Body of pancreas (tissue), 4 donors: ENCODE results near the gene DSE. TPM values are rescaled to one million over a fixed set of nuclear protein-coding genes. Genes with fewer than 3 reads are reported as not detected.

Experiments used
- ATAC-seq: fragments of 150-250 bp; one replicate; pipeline ENCODE4 v1.9.1; 2016
- DNase-seq, 4 donors: peaks; one replicate each; pipeline ENCODE4 v3.0.0-alpha.2; 2019
- H3K27ac ChIP-seq, 4 donors: fragments of 200-600 bp; sonication (generic); 1 replicate in 3 of 4; 2 replicates in 1 of 4; pipeline versions ENCODE4 v1.5.1 to v1.6.1; 2016 to 2019; ENCODE audit warnings: mild to moderate bottlenecking in 1 of 4, mixed read lengths in 1 of 4, moderate library complexity in 1 of 4
- H3K27me3 ChIP-seq, 2 donors: fragments of 200-600 bp; sonication (generic); one replicate each; pipeline ENCODE4 v1.6.0; 2016; ENCODE audit warnings: mild to moderate bottlenecking in 1 of 2
- H3K36me3 ChIP-seq, 2 donors: fragments of 200-600 bp; sonication (generic); replicated peaks in 1 of 2; 2 replicates each; pipeline ENCODE4 v1.5.1; 2016; ENCODE audit warnings: low read depth in 2 of 2; ENCODE audit not compliant: insufficient read depth in 1 of 2
- H3K4me1 ChIP-seq: fragments of 200-600 bp; sonication (generic); one replicate; pipeline ENCODE4 v1.6.0; 2016
- H3K4me3 ChIP-seq, 2 donors: fragments of 200-600 bp; sonication (generic); 1 replicate in 1 of 2; 2 replicates in 1 of 2; pipeline ENCODE4 v1.5.1; 2016 to 2019
- H3K9me3 ChIP-seq, 3 donors: fragments of 200-600 bp; sonication (generic); 1 replicate in 2 of 3; 2 replicates in 1 of 3; pipeline ENCODE4 v1.5.1; 2016
- POLR2A ChIP-seq, 3 donors: fragments of 450-650 bp; IDR thresholded peaks; one replicate each; pipeline ENCODE4 v1.6.1; 2016; ENCODE audit warnings: antibody characterized with exemption in 3 of 3, mild to moderate bottlenecking in 2 of 3
- WGBS, 2 donors: methylation state at CpG; one replicate each; pipeline ENCODE4 v1.1.5; 2017; 5-methylcytosine and 5-hydroxymethylcytosine counted together
- intact Hi-C: fragments of 100-400 bp; cut with DNase I; formaldehyde crosslinking; loops from one replicate; pipeline ENCODE4 v1.15.1; 2023
- total RNA-seq, 2 donors: library from RNA; depleted of rRNA; stranded (reverse); fragments of >200 nt; gene quantifications; one replicate each; pipeline ENCODE4 v1.1.0, GENCODE V29; 2016
- TF ChIP-seq, protein P1 (sequence below), 7 experiments: fragments of 450-650 bp in 4 of 7; fragments of 200-600 bp in 3 of 7; sonication (generic) in 3 of 7; IDR thresholded peaks; one replicate each; pipeline ENCODE4 v1.5.1; 2016 to 2019; ENCODE audit warnings: antibody characterized with exemption in 7 of 7

DSE gene
- total RNA-seq, 2 donors from 2014 or later, result 8.6 to 14.0 TPM

DNA sequence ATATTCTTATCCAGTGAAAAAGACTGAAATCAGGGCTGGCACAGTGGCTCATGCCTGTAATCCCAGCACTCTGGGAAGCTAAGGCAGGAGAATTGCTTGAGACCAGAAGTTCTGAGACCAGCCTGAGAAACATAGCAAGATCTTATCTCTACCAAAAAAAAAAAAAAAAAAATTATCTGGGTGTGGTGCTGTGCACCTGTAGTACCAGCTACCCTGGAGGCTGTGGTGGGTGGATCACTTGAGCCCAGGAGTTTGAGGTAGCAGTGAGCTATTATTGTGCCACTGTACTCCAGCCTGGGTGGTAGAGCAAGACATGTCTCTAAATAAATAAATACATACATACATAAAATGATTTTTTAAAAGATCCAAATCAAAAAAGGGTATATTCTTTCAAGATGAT, 96.8 kb downstream of the DSE start:
- Histone ChIP-seq H3K36me3 (no peaks in the 10 kb centered on the region), H3K4me3 (no peak overlapping the region), H3K27me3 (peaks cover 0 to 4% of the 10 kb centered on the region in 2 donors), H3K27ac (no peak overlapping the region), H3K9me3 (no peaks in the 10 kb centered on the region), H3K4me1 (peaks cover 2% of the 10 kb centered on the region)
- no peak for ATAC-seq
- intact Hi-C loops, result no loop called here
- no peak for DNase-seq
- TF ChIP-seq, protein P1, sequence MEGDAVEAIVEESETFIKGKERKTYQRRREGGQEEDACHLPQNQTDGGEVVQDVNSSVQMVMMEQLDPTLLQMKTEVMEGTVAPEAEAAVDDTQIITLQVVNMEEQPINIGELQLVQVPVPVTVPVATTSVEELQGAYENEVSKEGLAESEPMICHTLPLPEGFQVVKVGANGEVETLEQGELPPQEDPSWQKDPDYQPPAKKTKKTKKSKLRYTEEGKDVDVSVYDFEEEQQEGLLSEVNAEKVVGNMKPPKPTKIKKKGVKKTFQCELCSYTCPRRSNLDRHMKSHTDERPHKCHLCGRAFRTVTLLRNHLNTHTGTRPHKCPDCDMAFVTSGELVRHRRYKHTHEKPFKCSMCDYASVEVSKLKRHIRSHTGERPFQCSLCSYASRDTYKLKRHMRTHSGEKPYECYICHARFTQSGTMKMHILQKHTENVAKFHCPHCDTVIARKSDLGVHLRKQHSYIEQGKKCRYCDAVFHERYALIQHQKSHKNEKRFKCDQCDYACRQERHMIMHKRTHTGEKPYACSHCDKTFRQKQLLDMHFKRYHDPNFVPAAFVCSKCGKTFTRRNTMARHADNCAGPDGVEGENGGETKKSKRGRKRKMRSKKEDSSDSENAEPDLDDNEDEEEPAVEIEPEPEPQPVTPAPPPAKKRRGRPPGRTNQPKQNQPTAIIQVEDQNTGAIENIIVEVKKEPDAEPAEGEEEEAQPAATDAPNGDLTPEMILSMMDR (IDR thresholded peaks at IDR 0.05), result no peak
- TF ChIP-seq POLR2A (IDR thresholded peaks at IDR 0.05), result no peak

DNA sequence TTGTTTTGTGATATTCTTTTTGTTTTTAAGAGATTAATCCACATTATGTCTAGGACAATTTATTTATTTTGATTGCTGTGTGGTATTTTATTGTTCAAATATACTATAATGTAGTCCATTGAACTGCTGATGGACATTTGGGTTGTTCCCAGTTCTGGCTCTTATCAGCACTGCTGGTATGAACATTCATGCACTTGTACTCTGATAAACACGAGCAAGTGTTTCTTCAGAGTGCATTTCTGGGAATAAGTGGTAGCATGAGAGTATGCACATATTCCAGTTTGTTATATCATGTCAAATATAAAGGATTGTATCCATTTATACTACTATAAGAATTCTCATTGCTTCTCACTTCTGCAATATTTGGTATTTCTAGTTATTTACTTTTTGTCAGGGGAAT, 97.5 kb downstream of the DSE start:
- Histone ChIP-seq H3K9me3 (no peaks in the 10 kb centered on the region), H3K4me3 (no peak overlapping the region), H3K4me1 (no peaks in the 10 kb centered on the region), H3K27me3 (no peaks in the 10 kb centered on the region), H3K36me3 (no peaks in the 10 kb centered on the region), H3K27ac (no peak overlapping the region)
- ATAC-seq, result no peak
- no peak for DNase-seq
- TF ChIP-seq, protein P1 (IDR thresholded peaks at IDR 0.05), result no peak
- TF ChIP-seq POLR2A (IDR thresholded peaks at IDR 0.05), result no peak
- 11 to 18% methylated on average over 1 of the region's 1 CpG for WGBS, 2 donors
- intact Hi-C loops, result no loop called here

DNA sequence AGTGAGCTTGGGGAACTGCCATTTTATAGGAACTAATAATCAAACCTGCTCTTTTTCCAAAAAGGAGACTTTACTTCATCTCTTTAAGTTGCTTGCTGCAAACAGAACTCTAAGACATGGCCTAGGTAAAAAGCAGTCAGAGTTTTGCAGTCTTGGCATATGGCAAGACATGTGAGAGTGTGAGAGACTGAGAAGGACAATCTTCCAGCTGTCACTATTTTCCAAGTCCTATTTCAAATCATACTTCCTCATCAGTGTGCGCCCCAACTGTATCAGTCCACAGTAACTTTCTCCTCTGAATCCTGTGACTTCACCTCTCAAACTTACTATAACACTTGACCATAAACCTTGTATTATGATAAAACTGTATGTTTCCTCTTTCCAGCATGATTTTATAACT, 100.8 kb downstream of the DSE start:
- intact Hi-C loops, result no loop called here
- TF ChIP-seq, protein P1 (IDR thresholded peaks at IDR 0.05), result no peak
- TF ChIP-seq POLR2A (IDR thresholded peaks at IDR 0.05), result no peak
- 86% methylated on average over 1 of the region's 1 CpG for WGBS, 2 donors
- DNase-seq (no peak), ATAC-seq (no peak)
- Histone ChIP-seq H3K27me3 (no peaks in the 10 kb centered on the region), H3K4me1 (no peaks in the 10 kb centered on the region), H3K9me3 (no peaks in the 10 kb centered on the region), H3K27ac (no peak overlapping the region), H3K4me3 (no peak overlapping the region), H3K36me3 (no peaks in the 10 kb centered on the region)

DNA sequence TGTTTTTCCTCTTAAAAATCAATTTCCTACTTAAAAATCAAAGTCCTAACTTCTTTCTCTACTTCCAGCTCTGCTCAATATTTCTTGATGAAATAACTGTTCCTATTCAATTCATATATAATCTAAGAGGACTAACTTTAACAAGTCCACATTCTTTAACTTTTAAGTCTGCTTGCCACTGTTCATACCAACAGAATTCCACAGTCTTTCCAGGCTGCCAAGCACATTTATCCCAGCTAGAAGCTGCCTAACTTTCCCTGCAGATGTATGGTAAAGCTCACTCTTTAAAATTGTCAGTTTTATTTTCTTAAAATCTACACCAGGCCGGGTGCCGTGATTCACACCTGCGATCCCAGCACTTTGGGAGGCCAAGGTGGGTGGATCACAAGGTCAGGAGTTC, 102.0 kb downstream of the DSE start:
- Histone ChIP-seq H3K27ac (no peak overlapping the region), H3K9me3 (no peaks in the 10 kb centered on the region), H3K36me3 (no peaks in the 10 kb centered on the region), H3K4me1 (no peaks in the 10 kb centered on the region), H3K27me3 (no peaks in the 10 kb centered on the region), H3K4me3 (no peak overlapping the region)
- WGBS, 2 donors, result 80 to 96% methylated on average over 3 of the region's 3 CpGs
- TF ChIP-seq POLR2A (IDR thresholded peaks at IDR 0.05), result no peak
- TF ChIP-seq, protein P1 (IDR thresholded peaks at IDR 0.05), result no peak
- DNase-seq, result no peak
- ATAC-seq, result no peak
- intact Hi-C loops, result no loop called here

DNA sequence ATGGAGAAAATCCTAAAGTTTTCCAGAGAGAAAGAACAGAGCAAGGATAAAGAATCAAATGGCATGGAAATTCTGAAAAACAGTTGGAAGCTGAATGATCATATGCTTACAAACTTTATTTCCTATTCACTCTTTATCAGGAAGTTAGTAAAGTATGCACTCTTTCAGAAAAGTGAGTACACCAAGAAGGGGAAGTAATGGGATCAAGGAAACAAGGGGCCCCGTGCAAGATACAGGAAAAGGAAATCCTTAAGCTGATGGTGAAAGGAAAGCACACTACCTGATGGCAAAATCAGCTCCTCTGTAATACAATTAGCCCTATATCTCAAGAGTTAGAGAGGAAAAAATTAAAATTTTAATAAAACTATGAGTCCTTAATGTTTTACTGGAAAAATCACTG, 104.4 kb downstream of the DSE start:
- no peaks in the 10 kb centered on the region for H3K27me3 ChIP-seq
- H3K4me1 ChIP-seq, result no peaks in the 10 kb centered on the region
- no peaks in the 10 kb centered on the region for H3K36me3 ChIP-seq
- H3K4me3 ChIP-seq, result no peak overlapping the region
- intact Hi-C loops, result no loop called here
- 64 to 69% methylated on average over 1 of the region's 1 CpG for WGBS, 2 donors
- DNase-seq, result no peak
- no peak for ATAC-seq
- TF ChIP-seq, protein P1 (IDR thresholded peaks at IDR 0.05), result no peak
- no peak for TF ChIP-seq POLR2A (IDR thresholded peaks at IDR 0.05)
- no peaks in the 10 kb centered on the region for H3K9me3 ChIP-seq
- H3K27ac ChIP-seq, result no peak overlapping the region
